ENCODE results near the gene GSAP. TPM values are rescaled to one million over a fixed set of nuclear protein-coding genes. Genes with fewer than 3 reads are reported as not detected.
"Not testable (repeated sequence)": the region's sequence is repeated elsewhere in the genome, so short reads cannot be mapped to it uniquely, and the experiment has no call there.

GSAP gene, protein sequence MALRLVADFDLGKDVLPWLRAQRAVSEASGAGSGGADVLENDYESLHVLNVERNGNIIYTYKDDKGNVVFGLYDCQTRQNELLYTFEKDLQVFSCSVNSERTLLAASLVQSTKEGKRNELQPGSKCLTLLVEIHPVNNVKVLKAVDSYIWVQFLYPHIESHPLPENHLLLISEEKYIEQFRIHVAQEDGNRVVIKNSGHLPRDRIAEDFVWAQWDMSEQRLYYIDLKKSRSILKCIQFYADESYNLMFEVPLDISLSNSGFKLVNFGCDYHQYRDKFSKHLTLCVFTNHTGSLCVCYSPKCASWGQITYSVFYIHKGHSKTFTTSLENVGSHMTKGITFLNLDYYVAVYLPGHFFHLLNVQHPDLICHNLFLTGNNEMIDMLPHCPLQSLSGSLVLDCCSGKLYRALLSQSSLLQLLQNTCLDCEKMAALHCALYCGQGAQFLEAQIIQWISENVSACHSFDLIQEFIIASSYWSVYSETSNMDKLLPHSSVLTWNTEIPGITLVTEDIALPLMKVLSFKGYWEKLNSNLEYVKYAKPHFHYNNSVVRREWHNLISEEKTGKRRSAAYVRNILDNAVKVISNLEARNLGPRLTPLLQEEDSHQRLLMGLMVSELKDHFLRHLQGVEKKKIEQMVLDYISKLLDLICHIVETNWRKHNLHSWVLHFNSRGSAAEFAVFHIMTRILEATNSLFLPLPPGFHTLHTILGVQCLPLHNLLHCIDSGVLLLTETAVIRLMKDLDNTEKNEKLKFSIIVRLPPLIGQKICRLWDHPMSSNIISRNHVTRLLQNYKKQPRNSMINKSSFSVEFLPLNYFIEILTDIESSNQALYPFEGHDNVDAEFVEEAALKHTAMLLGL
- total RNA-seq = 10 to 100 TPM in 1 of 2 donors, 1 to 10 TPM in 1; 9.7 to 11.4 TPM
- long read RNA-seq, donor 1, partial matches to known transcripts = 1 of 2 reads
- long read RNA-seq, donor 1, other reads (novel, unspliced or antisense) = 1 of 2 reads
- long read RNA-seq, donor 2, partial matches to known transcripts = 2 of 5 reads
- long read RNA-seq, donor 2, other reads (novel, unspliced or antisense) = 3 of 5 reads

DNA sequence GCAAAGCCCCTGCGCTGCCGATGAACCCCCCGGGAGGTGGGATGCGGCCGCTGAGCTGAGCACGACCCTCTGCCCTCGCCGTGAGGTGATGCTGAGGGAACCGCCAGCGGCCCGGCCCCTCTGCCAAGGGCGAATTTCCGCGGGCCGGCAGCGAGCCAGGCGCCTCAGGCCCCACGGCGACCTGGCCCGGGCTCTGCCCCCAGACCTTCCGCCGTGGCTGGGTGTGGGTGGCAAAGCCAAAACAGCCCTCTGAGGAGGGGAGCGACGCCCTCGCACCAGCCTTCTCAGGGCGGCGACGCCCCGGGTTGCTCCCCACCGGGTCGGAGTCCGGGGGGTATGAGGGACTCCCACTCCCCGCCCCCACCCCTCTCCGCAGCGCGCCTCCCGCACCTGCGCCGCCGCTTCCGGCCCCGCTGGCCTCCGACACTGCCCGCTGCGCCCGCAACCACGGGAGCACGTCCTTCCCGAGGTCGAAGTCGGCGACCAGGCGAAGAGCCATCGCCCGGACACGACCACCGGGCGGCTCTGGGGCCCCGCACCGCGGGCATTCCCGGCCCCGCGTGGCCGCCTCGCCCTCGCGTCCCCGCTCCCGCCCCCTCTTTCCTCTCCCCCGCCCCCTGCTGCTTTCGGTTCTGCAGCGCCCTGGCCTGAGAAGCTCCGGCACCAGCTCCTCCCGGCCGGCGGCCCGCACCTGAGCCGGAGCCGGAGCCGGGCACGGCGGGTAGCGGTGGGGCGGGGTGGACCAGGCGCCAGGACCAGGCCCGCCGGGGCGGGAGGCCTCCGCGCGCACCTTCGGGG lies at the start of gene GSAP:
TSS of gene GSAP (minus strand) at position 527 of the 798 bp plus-strand sequence. CDS start at position 499, 28 bp downstream.
- intact Hi-C loops (cut with DNase I) = no loop called here
- peak; percentile 84 for DNase-seq (ENCODE audit: low spot score)

DNA sequence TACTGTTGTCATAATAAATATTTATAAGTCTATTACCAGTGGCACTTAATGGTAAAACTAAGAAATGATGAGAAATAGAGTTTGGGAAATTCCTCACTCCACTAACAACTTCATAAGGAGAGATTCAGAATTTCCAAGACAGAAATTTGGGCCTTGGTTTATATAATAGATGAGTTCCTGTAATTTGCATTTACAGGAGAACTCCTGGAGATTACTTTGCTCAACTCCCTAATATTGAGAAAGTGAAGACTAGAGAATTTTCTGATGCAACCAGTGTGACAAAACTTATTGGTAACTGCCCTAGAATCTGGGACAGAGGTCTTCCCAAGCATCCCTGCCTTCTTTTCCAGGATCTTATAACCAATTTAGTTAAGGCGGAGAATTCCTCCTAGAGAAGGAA lies 49.1 kb upstream of the GSAP start:
- intact Hi-C loops (cut with DNase I) = no loop called here
- DNase-seq (ENCODE audit: low spot score) = no peak

DNA sequence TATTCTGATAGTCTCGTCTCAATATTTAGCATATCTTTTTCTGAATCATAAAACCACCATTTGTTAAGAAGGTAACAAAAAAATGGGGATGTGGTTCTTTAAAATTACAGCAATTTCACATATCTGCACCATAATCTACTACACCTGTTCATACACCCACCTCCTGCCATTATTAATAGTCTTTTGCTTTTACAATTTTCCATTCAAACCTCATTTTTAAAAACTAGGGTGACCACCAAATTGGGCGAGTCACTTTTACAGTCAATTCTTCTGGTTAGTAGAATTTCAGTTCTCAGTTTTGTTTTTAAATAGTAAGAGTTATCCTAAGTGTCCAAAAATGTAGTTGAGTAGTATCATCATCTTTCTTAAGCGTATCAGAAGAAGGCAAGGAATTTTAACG lies 48.4 kb upstream of the GSAP start:
- no peak for DNase-seq (ENCODE audit: low spot score)
- intact Hi-C loops (cut with DNase I) = no loop called here

DNA sequence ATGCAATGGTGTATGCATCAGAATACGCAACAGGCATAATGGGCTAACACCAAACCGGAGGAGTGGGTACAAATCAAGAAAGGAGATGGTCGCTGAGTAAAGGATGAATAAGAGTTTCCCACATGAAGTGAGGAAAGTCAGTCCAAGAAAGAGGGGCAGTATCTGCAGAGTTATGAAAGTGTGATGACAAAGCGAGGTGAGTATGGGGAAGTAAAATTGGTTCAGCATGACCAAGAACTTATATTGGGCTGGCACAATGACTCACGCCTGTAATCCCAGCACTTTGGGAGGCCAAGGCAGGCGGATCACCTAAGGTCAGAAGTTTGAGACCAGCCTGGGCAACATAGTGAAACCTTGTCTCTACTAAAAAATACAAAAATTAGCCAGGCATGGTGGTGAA lies 47.5 kb upstream of the GSAP start:
- intact Hi-C loops (cut with DNase I); DNase-seq (ENCODE audit: low spot score): not testable (repeated sequence)

DNA sequence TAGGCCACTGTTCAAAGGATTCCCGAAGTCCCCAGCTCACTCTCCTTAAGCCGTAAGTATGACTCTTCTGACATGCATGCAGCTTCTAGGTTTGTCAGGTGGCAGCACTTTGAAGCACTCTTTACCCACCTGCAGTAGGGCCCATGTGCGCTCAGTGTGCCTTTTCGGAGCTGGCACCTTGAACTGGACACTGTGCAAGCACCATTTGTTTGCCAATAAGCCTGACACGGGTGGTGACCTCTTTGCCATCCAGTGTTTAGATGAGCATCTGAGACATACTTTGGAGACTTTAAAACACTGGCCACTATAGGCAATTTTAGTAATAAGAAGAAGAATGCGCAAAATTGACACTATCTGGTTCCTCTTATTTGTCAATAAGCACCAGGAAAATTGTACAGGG lies 45.7 kb upstream of the GSAP start:
- intact Hi-C loops (cut with DNase I) = no loop called here
- no peak for DNase-seq (ENCODE audit: low spot score)

DNA sequence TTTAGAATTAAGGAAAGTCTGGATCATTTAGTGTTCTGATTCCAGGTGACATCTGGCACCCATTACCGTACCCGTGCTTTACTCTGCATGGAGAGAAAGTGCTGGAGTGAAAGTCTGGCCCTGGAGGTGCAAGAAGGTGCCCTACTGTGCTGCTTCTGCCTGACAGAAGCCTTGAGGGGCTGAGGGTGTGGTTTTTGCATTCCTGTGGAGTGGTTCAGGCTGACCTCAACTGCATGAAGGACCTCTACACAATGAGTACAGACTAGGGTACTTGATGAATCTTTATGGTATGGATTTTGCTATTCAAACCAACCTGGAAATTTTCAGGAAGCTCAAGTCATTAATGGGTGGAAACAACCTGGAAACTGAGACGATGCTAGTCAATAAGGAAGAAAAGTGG lies 45.1 kb upstream of the GSAP start:
- intact Hi-C loops (cut with DNase I) = no loop called here
- no peak for DNase-seq (ENCODE audit: low spot score)

DNA sequence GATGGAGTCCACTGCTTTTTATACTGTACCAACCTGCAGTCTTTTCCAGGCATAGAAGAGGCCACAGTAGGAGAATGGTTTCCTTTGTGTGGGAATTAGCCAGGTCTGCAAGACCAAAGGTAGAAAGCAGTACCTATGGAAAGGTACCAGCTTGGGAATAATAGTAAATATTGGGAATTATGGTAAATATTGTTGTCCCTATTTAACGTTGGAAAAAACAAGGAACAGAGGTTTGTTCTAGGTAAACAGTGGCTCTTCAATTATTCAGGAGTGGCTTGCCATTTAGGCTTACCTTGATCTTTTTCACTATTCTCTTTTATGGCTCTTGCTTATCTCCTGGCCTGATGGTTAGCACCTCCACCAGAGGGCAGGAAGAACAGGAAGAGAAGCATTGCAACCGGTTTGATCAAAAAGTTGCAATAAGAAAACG lies 43.9 kb upstream of the GSAP start:
- intact Hi-C loops (cut with DNase I) = no loop called here
- no peak for DNase-seq (ENCODE audit: low spot score)

DNA sequence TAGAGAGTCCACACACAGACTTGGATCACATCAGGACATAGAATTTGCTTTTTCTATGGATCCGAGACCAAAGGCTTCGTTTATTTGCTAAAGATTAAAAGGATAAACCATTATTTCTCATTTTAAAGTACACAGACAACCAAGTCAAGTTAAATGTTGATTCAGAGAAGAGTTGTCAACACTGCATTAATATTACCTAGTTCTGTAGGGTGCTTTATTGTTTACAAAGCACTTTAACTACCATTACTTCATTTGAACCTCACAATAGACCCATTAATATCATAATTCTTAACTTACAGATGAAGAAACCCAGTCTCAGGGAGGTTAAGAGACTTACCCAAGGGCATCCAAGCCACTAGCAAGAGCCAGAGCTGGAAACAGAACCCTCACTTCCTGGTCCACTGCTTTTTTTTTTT lies 43.2 kb upstream of the GSAP start:
- intact Hi-C loops (cut with DNase I) = no loop called here
- no peak for DNase-seq (ENCODE audit: low spot score)

DNA sequence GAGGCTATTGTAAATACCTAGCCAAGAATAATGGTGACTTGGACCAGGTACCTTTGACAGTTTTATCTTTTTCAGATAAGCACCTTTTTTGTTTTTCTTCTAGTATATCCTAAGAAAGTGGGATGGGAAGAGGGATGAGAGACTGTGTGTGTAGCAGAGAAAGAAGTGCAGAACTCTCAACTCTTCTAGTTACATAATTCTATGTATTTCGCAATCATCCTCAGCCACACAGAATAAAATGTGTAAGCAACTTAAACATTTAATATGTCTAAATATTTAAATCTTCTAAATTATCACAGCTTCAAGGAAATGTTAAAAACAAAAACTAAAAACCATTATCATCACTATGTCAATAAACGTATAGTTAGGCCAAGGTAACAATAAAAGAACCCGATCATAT lies 42.6 kb upstream of the GSAP start:
- intact Hi-C loops (cut with DNase I) = no loop called here
- no peak for DNase-seq (ENCODE audit: low spot score)

DNA sequence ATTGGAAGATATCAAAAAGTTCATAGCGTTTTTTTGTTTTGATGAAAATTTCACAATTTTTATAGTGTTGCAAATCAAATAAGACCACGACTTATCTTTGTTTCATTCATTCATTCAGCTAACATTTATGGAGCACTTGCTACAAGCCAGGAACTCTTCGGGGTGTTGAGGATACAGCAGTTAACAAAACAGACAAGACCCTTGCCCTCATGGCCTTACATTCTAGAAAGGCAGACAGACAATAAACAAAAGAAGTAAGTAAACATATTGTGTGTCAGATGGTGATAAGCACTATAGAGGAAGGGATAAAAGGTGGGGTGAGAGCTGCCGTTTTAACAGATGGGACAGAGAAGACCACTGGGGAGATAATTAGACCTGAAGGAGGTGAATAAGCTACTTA lies 41.6 kb upstream of the GSAP start:
- no peak for DNase-seq (ENCODE audit: low spot score)
- intact Hi-C loops (cut with DNase I) = no loop called here

DNA sequence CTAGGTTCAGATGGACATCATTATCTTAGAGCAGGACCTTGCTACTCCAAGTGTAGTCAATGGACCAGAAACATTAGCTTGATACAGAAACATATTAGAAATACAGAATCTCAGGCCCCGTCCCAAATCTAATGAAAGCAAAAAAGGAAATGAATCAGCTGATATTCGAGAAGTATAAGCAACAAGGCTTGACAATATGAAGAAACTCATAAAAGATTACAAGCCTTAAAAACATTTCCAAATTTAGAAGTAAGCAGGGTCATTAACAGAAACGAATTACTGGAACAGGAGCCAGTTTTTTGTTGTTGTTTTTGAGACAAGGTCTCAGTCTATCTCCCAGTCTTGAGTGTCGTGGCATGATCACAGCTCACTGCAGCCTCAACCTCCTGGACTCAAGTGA lies 40.5 kb upstream of the GSAP start:
- intact Hi-C loops (cut with DNase I) = no loop called here
- DNase-seq (ENCODE audit: low spot score) = no peak

DNA sequence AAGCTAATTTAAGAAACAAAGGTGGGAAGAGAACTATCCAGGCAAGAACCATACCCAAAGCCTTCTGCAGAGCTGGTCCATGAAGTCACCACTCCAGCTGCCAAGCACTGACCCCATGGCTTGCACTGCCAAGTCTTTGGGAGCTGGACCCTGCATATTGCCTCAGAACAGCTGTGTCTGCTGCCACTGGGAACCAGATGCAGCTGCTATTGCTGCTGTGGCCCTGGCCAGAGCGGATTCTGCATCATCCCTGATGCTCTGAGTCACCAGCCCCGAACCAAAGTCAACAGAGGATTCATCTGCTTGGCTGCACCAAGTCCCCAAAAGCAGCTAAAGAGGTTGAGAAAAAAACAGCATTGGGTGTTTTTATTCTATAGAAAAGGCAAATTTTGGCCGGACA lies 39.2 kb upstream of the GSAP start:
- intact Hi-C loops (cut with DNase I) = no loop called here
- peak; percentile 84 for DNase-seq (ENCODE audit: low spot score)

DNA sequence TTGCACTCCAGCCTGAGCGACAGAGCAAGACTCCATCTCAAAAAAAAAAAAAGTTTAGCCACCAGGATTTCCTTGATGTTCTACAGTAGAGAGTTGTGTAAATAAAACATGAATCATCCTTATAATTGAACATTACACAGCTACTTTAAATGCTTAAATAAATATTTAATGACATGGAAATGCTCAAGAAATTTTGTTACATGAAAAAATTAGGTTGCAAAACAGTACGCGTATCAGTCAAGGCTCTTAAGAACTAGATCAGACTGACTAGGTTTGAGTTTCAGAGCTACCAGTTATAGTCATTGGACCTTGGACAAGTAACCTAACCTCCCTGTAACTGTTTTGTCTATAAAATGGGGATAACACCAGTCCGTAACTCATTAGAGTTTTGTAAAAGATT lies 38.7 kb upstream of the GSAP start:
- intact Hi-C loops (cut with DNase I) = no loop called here
- no peak for DNase-seq (ENCODE audit: low spot score)

DNA sequence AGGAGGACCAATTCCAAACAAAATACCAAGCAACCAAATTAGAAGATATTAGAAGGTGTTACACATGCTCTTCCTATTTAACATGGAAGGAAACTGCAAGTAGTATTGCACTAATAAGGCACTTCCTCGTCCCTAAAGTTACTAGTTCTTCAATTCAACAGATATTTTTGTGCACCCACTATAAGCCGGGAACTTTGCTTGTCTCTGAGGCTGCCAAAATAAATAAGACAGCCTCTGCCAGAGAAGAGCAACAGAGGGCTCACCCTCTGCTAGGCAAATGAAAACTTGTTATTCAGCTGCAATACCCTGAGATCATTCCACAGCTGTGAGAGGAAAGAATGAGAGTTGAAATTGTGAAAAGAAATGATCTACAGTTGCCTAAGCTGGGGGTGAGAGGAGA lies 37.4 kb upstream of the GSAP start:
- no peak for DNase-seq (ENCODE audit: low spot score)
- intact Hi-C loops (cut with DNase I) = no loop called here

DNA sequence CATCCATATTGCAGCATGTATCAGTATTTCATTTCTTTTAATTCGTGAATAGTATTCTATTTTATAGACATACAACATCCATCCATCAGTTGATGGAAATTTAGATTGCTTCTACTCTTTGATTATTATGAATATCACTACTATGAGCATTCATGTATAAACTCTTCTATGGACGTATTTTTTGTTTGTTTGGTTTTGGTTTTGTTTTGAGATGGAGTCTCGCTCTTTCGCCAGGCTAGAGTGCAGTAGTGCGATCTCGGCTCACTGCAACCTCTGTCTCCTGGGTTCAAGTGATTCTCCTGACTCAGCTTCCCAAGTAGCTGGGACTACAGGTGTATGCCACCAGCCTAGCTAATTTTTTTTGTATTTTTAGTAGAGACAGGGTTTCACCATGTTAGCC lies 35.8 kb upstream of the GSAP start:
- intact Hi-C loops (cut with DNase I); DNase-seq (ENCODE audit: low spot score): not testable (repeated sequence)

DNA sequence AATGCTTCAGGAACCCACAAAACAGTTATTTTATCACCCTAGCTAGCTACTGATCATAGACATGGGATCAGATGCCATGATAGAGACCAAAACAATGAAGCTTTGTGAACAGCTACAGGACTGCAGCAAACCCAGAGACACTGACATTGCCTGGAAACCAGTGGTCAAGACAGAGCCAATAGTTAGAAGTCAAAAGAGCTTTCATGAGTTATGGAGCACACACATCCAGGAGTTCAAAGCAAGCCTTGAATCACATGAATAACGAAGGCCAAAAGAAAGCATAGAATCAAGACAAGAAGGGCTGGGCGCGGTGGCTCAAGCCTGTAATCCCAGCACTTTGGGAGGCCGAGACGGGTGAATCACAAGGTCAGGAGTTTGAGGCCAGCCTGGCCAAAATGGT lies 34.5 kb upstream of the GSAP start:
- intact Hi-C loops (cut with DNase I) = no loop called here
- DNase-seq (ENCODE audit: low spot score) = no peak

DNA sequence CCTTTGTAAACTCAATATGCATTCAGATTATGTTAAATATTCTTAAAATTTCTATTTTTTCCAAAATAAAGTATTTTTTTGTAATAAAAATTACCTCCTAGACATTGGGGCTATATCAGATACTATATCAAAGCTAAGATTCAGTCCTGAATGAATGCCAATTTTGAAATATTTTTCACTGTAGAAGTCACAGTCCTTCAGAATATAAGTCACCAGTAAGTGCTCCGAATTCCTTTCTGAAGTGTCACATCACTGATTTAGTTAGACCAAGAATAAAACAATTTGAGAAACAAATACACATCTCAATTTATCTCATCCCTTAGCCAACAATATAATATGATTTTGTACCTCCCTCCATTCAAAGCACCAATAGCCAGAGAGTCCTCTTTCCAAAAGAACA lies 33.9 kb upstream of the GSAP start:
- intact Hi-C loops (cut with DNase I) = no loop called here

DNA sequence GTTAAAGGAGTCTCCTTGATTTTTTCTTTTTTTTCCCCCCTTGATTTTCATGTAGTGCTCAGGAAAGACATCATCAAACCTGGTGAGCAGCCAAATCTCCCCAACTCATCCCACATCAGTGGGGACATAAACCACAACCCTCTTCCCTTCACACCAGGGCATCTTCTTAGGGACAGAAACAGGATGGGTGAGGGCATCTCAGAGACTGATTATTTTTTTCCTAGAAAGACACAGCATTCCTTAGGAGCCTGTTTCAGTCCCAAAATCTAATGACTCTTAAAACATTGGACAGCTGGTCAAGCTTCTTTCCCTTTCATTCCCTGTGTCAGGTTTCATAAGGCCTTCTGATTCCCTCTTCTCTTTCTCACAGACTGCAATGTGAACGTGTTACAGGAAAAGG lies 31.5 kb upstream of the GSAP start:
- intact Hi-C loops (cut with DNase I) = no loop called here
- DNase-seq (ENCODE audit: low spot score) = no peak

More for the DNA sequence above, 33.9 kb upstream of the GSAP start:
- DNase-seq (ENCODE audit: low spot score) = no peak

DNA sequence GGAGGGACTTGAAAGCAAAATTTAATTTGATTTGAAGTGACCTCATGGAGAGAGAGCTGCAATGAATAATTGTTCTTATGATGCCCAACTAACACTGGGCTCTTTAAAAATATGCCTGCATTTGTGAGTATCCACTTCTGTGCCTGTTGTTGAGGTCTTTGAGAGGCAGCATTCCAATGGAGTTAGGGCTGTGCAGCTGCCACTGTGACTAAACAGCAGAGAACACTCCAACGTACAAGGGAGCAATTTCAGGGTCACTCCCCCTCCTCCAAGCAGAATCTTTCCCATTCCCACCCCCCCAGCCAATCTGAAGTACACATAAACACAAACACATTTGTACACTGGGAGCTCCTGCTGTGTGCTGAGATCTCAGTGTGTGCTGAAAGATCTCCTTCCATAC lies 28.0 kb upstream of the GSAP start:
- intact Hi-C loops (cut with DNase I) = no loop called here
- no peak for DNase-seq (ENCODE audit: low spot score)

Data from posterior vena cava (tissue), 2 donors.